GM18519 (cell line): ENCODE results near the gene ORMDL3.
"Not testable (repeated sequence)": the region's sequence is repeated elsewhere in the genome, so short reads cannot be mapped to it uniquely, and the experiment has no call there.

Source experiments
- ATAC-seq: cut with Tn5 transposase; IDR thresholded peaks from one replicate; pipeline ENCODE4 v1.9.1; 2021; ENCODE audit warnings: mild to moderate bottlenecking, moderate library complexity; ENCODE audit not compliant: unreplicated experiment, low FRiP score

Gene ORMDL3

DNA sequence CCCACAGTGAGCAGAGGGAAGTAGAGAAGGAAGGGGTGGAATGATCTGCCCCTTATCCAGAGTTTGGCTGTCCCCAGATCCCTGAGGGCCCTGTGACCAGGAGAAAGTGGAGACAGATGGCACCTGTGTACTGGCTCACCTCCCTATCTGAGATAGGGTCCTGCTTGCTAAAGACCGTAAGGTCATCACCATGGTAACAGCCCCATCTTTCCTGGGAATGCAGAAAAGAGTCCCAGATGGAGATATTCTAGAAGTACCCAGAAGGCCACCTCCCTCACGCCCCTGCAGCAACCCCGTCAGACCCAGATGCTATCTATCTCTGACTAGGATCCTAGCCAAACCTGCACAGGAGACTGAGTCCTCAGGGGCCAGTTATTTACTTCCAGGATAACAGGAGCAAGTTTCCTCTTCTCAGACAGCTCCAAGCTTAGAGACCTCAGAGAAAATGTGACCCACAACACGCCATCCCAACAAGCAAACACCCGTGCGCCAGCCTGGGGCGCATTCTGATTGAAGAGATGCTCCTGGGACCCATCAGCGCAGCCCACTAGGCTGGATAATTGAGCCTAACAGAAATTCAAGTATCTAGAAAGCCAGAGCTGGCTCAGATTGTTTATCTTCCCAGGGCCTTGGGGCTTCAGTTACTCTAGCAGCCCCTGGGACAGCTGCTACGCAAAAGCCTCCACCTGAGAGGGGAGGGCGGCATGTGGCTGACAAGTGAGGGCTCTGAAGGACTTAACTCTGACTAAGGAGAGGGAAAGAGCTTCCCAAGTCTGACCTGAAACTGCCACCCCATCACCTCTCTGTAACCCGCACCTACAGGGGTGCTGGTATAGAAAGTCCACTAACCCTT, 1.9 kb downstream of the ORMDL3 start:
- ATAC-seq: no peak

DNA sequence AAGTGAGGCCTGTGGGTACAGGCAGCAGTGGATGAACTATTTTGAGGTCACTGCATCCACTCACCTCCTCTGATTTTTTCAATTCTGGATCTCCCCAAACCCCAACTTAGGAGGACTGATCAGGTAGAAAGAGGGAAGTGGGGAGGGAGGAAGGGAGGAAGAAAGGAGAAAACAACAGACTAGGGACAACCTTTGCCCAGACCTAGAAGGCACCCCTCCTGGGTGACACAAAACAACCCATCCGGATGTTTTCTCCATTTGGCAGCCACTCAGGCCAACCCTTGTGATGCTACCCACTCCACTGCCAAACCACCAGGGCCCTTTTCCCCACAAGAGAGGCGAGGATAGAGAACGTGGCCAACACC, 2.7 kb downstream of the ORMDL3 start:
- ATAC-seq: no peak

DNA sequence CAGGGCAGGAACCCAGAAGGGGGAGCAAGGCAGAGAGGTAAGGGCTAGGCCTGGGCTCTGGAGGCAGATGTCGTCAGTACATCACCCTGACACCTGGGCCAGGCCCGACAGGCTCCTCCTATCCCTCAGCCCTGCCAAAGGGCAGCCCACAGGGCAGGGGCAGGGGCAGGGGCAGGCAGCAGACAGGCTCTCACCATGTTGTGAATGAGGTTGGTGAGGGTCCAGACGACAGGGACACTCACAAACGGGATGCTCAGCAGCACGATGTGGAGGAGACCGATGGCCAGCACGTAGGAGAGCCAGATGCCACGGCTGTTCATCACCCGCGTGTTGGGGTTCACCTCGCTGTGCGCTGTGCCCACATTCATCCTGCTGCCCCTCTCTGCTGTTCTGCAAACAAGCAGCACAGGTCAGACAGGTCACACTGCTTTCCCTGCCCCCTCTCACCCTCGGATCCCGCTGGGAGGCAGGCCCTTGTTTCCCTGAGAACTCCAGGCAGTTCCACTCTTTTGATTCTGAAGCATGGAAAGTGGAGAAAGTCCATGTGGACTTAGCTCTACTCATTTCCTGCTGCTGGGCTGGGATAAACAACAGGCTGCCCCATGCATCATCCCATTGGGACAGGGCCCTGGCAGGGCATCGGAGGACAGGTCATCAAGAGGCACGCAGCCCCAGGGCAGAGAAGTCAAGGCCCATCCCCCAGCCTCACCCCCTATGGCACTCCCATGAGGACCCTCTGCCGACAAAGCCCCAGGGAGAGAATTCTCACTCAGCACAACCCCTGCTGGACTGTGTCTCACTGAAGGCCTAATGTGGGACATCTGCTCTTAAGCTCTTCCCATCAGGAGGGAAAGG, 3.3 kb downstream of the ORMDL3 start:
- no peak for ATAC-seq

DNA sequence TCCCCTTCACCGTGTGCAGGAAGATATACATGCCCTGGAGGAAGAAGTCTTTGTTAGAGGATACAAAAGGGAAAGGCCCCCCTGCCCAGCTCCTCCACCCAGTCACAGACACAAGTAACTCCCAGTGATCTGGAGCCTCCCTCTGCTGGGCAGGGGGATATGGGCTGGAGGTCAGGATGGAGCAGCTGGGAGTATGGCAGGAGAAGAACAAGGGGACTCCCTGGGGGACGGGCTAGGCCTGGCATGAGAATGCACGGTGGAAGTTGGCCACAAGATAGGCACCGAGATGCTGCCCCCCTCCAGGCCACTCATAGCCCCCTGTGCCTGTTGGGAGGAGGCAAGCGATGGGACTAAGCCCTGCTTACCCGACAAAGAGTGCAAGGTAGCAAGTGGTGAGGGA, 4.2 kb downstream of the ORMDL3 start:
- ATAC-seq: no peak

DNA sequence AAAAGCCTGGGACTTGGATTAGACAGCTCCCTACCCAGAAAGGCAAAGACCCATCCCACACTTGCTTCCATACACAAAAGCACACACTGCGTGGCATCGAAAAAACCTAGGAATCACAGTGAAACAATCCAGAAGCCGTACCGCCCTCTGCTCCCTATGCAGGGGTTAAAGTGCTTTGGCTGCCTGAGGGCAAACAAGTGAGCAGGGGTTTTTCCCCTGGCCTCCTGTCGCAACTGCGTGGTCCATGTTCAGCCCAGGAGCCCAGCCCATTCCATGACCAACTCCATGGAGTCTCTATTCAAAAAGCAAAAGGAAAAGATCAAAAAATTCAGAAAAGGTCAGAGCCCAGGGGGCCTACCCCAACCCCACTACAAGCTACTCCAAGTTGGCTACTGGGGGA, 5.4 kb downstream of the ORMDL3 start:
- ATAC-seq: no peak

DNA sequence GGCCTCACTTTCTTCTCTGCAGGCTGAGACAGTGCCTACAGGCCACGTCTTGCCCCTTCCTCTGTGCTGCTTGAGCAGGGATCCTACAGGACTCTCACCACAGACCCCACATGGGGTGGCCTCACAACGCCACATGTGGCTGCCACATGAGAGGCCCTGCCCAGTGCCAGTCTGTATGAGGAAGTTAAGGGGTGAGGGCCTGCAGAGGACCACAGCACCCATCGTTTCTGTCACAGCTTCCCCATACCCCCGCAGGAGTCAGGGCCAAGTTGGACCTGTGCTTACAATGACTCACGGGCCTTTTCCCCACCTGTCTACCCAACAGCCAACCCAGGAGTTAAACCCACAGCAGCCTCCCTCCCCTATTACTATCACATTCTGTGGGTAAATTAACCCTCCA, 6.1 kb downstream of the ORMDL3 start:
- no peak for ATAC-seq

DNA sequence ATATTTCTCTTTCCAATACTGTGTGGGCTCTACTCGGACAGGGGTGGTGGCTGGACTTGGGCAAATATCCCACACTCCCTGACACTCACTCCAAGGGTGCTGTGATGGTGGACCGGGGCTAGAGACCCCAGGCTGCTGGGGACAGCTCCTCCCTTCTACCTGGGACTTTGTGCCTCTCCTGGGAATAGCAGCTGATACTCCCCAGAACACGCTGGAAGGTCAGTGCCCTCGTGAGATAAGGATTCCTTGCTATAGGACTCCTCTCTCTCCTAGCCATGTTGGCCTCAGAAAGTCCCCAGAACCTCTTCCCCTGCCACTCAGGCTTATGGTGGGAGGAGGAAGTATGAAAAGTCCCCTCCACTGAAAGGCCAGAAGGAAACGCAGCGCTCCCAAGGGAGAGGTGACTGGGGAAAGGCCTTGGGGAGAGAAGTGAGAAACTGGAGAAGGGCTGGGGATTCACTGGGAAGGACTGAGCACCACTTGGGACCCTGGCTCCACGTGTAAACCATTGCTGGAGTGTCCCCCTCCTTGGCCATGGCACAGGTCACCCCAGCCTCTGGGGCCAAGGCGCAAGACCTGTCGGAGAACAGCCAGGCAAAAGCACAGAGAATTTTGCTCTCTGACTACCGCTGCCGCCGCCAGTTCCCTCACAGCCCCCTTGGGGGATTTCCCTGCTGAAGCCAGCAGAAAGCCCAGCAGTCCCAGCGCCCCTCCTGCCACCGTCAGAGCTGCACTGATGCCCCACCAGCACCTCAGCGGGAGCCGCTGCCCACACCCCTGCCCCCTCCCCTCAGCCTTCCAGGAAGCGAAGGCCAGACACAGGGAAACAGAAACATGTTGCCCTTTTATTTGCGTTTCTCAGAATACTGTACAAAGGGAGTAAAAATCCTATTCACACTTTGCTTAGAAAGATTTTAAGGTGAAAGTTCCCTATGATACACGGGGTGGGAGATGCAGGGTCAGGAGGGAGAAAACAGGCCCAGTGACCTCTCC, 6.9 kb downstream of the ORMDL3 start:
- ATAC-seq: no peak

DNA sequence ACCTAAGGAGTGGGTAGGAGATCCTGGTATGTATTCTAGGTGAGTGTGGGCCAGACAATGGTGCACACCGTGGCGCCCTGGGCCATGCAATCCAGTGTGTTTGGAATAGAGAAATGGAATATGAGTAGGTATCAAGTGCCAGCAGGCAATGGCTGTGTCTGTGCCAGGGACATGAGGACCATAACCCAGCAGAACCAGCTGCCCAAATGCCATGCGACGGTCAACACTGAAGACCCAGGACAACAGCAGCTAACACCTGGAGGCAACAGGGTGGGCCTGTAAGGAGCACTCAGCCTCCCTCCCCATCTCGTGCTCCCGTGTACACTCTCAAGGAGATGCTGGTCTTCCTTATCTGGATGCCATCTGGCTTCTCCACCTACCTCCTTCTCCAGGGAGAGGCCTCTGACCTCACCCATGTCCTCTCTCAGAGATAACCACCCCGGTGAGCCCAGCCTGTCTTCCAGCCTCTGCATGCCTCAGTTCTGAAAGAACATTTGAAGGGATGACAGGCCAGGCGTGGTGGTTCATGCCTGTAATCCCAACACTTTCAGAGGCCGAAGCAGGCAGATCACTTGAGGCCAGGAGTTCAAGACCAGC, 8.2 kb downstream of the ORMDL3 start:
- no peak for ATAC-seq

DNA sequence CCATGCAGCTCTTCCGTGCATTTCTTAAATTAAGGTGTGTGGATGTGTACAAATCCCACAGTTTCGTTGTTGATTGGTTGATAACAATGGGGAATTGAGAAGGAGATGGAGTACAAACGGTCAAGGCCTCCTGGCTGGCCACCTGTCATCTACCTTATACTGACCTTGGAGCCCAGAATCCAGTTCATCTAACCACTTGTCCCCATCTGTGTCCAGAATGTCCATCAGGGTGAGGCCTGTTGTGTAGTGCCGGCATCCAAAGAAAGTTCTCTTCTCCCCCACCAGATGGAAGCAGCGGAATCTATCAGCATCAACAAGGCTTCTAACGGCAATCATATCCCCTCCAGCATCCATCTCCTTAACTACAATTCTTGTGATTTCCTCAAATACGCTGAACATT, 10.5 kb downstream of the ORMDL3 start:
- ATAC-seq: no peak

DNA sequence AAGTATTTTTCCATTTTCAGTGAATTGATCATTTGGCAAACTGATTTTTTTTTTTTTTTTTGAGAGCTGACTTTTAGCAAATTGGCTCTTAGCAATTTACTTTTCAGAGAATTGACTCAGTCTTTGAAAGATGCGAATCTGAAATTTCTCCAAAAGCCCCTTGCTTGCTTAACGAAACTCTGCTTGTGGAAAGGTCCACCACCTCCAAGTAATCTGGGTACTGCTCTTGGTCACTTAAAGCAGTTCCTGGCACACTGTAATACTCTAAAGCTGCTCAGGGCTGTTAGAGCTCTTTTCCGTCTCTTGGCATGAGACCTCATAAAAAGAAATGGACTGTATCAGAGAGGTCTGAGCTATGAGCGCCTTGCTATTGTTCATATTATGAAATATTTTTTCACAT, 11.8 kb downstream of the ORMDL3 start:
- ATAC-seq: no peak

DNA sequence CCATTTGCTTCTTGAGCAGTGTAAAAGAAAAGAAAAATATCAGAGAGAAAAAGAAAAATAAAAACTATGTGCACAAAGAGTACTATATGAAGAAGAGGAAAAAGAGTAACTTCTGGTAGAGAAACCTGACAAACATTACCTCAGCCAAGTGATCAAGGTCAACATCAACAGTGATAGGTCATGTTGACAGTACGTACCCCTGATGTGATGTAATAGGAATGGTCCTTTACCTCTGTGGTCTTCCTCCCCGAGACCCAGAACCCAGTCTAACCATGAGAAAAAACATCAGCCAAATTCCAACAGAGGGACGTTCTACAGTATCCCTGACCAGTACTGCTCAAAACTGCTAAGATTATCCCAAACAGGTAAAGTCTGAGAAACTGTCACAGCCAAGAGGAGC, 13.4 kb downstream of the ORMDL3 start:
- ATAC-seq: no peak

DNA sequence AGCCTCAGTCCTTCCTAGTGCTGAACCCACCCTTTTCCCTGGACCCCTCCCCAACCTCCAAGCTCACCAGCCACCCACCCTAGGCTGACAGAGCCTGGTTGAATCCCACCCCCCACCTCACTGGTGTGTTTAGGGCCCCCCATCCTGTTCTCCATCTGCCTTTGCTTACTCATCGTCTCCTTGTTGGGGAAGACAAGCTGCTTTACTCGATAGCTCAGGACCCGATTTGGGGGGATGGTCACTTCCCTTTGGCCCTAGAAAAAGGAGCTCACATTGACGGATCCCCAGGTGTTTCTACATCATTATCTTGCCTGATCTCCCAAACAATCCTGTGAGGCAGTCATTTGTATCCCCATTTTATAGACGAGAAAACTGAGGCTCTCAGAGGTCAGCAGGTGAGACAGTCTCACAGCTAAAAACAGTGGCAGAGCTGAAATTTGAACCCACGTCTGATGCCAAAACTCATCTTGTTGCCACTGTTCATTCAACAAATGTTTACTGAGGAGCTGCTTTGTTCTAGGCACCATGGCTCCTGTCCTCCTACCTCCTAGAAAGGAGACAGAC, 18.5 kb downstream of the ORMDL3 start:
- ATAC-seq: no peak

DNA sequence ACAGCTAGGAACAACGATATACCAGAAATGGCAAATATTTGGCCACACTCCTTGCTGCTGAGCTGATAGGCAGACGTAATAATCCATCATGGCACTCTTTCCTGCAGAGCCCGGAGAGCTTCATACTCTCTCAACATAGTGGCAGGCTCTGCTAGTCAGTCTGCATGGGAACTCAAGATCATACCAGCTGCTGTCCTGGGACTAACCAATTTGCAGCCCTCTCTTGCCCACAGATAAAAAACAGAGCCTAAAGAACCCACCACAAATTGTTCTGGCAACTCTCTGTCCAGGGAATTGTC, 22.5 kb downstream of the ORMDL3 start:
- no peak for ATAC-seq

DNA sequence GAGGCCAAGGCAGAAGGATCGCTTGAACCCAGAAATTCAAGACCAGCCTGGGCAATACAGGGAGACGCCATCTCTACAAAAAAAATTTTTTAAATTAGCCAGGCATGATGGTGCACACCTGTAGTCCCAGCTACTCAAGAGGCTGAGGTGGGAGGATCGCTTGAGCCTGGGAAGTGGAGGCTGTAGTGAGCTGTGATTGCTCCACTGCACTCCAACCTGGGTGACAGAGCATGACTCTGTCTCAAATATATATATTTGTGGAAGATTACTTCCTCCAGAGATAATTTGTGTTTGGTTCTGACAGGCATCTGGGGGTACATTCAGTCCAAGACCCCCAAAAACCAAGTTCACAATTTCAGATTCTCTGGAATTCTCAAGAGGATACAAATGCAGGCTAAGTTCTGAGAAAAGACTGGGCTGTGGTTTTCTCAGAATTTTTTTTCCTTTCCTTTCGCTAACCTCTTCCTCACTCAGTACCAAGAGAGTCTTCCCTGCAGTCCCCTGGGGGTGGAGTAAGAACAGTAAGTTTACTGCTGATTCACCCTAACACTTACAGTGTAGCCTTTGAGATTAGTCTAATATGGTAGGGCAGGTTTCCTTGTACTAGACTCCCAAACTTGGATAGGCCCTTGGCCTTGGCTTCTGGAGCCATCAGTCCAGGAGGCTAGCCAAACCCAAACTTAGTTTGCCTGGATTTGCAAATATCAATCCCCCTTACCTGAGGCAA, 24.1 kb downstream of the ORMDL3 start:
- no peak for ATAC-seq

DNA sequence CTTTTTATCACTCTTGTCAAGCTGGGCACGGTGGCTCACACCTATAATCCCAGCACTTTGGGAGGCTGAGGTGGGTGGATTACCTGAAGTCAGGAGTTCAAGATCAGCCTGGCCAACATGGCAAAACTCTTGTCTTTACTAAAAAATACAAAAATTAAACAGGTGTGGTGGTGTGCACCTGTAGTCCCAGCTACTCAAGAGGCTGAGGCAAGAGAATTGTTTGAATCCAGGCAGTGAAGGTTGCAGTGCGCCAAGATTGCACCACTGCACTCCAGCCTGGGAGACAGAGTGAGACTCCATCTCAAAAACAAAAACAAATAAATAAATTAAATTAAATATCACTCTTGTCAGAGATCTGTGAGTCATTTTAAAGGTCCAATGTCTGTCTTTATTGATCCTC, 25.4 kb downstream of the ORMDL3 start:
- not testable (repeated sequence) for ATAC-seq

DNA sequence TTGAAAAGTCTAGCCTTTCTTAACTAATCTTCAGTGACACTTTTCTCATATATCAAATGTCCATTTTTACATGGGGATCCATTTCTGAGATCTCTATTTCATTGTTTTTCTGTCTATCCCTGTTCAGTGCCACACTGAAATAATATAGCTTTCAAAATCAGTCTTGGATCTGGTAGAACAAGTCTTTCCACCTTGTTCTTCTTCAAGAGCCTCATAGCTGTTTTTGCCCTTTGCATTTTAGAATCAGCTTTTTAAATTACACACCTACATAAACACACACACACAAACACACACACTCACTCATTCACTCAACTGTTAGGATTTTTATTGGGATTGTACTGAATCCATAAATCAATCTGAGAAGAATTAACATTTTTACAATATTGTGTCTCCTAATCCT, 28.2 kb downstream of the ORMDL3 start:
- ATAC-seq: no peak

DNA sequence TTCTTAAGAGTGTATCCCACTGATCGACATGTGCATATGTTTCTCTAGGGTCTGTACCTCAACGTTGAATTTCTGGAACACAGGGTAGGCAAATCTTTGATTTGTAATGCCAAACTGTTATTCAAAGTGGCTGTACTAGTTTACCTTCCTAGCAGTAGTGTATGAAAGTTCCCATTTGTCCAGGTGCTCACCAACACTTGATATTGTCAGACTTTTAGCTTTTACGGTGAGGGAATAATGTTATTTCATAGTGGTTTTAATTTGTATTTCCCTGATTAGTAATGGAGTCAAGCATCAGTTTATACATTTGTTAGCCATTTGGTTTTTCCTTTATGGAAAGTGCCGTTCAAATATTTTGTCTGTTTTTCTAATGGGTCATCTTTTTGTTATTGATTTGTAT, 29.3 kb downstream of the ORMDL3 start:
- no peak for ATAC-seq

DNA sequence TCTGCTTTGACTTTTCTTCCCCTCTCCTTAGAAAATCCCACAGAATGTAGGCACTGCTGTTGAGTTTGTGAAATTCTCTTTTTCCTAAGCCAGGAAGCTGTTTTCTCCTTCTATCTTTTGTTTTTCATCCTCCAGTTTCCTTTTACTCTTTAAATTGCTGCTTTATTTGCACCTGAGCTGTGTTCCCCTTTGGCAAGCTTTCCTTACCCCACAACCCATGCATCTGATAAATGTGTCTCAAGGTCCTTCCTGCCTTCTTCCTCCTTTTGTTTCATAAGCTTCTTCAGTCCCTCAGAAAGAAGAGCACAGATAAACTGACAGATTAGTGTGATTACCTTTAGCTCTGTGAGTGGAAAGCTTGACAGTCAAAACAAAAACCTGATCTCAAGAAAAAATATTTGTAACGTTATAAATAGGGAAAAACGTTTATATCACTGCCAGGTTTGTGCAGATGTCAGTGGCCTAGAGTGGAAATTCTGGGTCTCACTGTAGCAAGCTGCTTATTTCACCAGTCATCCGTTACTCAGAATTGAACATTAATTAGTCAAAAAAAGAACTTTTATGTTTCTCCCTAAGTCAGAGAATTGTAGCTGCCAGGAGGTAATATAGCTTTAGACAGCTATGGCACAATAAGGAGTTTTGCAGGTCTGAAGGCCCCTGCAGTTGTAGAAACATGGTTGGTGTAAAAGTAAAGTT, 32.6 kb downstream of the ORMDL3 start:
- ATAC-seq: no peak

DNA sequence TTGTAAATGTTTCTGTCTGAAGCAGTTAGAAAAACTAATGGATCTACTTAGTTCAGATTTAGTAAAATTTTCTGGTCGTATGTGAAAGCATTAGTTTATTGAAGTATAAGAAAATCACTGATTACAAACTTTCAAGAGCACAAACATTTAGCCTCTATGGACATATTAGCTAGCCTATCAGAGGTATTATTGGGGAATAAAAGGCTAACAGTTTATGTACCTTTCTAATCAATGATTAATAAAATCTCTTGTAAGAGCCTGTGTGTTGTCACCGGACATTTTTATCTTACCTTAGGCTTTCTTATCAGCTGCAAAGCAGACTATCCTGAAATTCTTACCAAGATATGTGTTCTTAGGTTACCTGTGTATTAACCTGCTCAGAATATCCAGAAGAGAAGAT, 38.2 kb downstream of the ORMDL3 start:
- no peak for ATAC-seq
